C4-2B (cell line): Measurements from ENCODE around the gene SPATS2L.

Experiments used
- H3K27ac ChIP-seq: fragments of 450-650 bp; 2 replicates; pipeline ENCODE4 v1.5.1; 2017
- ZFX ChIP-seq: fragments of 450-650 bp; IDR thresholded peaks from 2 replicates; pipeline ENCODE4 v1.6.1; 2017
- TF ChIP-seq, protein P1 (sequence below): fragments of 450-650 bp; conservative IDR thresholded peaks from 2 replicates; pipeline ENCODE4 v1.5.1; 2017; ENCODE audit warnings: mild to moderate bottlenecking

SPATS2L gene

DNA sequence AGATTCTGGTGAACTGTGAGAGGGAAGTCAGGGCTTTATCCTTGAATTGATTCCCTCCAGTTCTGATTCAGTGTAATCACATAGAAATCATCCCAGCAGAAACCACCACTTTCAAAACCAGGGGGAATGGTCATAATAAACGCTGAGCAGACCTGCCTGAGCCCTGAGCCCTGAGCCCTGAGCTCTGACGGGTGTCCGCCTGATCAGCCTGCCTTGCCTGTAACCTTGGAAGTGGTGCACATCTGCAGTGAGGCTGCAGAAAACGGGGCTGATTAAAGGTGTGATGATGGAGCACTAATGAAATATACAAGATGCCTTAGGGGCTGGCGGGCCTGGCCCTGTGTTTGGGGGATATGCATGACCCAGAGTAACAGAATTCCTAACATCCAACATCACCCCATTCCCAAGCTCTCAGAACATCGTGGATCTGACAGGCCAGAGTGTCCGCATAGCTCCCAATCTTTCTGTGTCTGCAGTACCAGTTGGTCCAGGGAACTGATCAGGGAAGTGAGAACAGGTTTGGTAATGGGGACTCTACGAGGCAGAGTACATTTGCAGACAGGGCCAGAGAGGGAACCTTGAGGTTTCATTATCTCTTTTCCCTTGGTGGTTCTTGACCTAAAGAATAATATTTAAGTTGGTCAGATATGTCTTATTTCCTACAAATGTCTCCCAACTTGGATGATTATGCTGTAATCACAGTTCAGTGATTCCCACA lies 165.6 kb downstream of the SPATS2L start:
- no peak overlapping the region for H3K27ac ChIP-seq
- TF ChIP-seq, protein P1, sequence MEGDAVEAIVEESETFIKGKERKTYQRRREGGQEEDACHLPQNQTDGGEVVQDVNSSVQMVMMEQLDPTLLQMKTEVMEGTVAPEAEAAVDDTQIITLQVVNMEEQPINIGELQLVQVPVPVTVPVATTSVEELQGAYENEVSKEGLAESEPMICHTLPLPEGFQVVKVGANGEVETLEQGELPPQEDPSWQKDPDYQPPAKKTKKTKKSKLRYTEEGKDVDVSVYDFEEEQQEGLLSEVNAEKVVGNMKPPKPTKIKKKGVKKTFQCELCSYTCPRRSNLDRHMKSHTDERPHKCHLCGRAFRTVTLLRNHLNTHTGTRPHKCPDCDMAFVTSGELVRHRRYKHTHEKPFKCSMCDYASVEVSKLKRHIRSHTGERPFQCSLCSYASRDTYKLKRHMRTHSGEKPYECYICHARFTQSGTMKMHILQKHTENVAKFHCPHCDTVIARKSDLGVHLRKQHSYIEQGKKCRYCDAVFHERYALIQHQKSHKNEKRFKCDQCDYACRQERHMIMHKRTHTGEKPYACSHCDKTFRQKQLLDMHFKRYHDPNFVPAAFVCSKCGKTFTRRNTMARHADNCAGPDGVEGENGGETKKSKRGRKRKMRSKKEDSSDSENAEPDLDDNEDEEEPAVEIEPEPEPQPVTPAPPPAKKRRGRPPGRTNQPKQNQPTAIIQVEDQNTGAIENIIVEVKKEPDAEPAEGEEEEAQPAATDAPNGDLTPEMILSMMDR = no peak

DNA sequence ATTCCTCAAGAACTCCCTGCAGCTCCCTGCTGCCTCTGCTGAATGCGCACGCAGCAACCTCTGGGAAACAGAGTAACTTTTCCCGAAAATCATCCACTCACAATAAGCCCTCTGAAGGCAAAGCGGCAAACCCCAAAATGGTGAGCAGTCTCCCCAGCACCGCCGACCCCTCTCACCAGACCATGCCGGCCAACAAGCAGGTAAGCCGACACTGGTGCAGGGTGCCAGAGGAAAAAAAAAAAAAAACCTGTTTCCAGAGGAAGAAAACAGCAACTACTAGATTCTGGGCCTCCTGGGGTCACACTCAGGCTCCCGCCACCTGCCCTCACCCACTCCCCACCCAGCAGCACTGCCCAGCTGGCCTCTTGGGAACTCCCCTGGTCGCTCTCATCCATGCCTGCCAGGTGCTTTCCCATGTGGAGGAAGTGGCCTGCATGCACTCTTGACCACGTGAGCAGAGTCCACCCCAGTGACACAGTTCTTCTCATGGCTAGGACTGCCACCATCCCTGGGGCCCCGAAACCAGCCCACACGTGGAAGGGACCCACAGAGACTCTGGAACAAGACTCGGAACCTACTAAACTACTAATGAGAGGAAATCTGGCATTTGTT lies 166.5 kb downstream of the SPATS2L start:
- no peak overlapping the region for H3K27ac ChIP-seq
- TF ChIP-seq ZFX = no peak
- TF ChIP-seq, protein P1 = no peak

DNA sequence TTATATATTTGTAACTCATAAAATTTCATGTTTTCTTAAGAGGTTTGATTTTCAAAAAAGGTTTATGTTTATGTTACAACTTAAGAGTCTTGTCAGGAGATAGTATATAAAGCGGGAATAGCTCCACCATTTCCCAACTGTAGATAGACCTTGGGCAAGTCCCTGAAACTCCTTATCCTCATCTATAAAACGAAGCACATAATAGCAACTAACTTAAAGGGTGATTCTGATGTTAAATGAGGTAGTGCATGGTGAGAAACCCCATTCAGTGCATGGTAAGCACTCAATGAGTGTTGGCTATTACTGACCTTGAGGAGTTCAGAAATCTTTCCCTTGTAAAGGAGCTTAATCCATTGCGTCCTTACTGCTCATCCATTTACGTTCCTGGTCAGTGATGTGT lies 169.3 kb downstream of the SPATS2L start:
- TF ChIP-seq, protein P1 = no peak
- TF ChIP-seq ZFX = no peak
- no peak overlapping the region for H3K27ac ChIP-seq

GRCh38 chr2:200476836-200477235 lies 170.3 kb downstream of the SPATS2L start:
- no peak for TF ChIP-seq ZFX
- TF ChIP-seq, protein P1 = no peak
- H3K27ac ChIP-seq = no peak overlapping the region

GRCh38 chr2:200477667-200478131 lies 171.2 kb downstream of the SPATS2L start:
- TF ChIP-seq ZFX = no peak
- TF ChIP-seq, protein P1 = no peak
- no peak overlapping the region for H3K27ac ChIP-seq

DNA sequence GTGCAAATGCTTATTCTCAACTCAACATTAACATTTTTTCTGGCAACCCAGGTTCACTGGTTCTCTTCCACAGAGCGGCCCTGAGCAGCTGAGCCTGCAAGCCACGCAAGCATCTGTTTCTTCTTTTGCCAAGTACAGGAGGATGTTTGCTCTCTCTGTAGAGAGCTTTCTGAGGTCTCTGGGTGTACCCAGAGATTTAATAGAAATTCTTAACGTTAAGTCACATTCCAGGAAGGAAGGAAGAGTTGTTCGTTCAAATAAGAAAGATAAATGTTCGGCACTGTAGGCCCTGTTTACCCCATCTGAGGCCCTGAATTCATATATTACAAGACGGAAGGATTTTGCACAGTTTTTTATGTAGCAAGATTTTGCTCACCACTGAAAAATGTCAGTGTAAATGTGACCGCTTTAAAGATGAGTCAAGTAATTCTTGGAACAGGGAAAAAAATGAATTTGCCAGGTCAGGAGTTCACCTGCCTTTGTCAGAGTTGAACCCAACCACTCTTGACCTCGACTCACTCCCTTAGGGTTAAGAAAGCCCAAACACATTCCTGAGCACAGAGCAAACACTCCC lies 173.3 kb downstream of the SPATS2L start:
- H3K27ac ChIP-seq = no peak overlapping the region
- TF ChIP-seq, protein P1 = no peak
- no peak for TF ChIP-seq ZFX

DNA sequence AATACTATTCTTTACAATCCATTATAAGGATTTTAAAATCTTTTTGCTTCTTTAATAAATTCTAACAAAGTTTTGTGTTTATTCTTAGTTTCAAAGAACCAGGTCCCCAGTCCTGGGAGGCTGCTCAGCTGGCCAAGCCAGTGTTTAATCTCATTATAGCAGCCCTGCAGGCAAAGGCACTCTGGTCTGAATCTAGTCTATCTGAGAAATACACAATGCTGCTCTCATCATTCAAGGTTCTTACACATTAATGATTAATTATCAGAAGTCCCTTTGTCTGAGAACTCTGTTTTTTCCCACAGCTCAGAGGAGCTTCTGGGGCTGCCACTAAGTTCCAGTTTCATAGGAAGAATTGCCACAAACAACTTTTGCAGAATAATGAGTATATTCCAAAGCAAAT lies 175.7 kb downstream of the SPATS2L start:
- TF ChIP-seq, protein P1 = no peak
- TF ChIP-seq ZFX = no peak
- no peak overlapping the region for H3K27ac ChIP-seq
